Smooth muscle cell (in vitro differentiated cells): ENCODE data around the gene GULP1. TPM values are rescaled to one million over a fixed set of nuclear protein-coding genes. Genes with fewer than 3 reads are reported as not detected.

Source experiments
- DNase-seq: peaks from one replicate; lab custom pipeline; 2025; ENCODE audit not compliant: unreplicated experiment; lab: John Stamatoyannopoulos, UW
- H2AFZ ChIP-seq: fragments of 200-600 bp; sonication (generic); 2 replicates; pipeline ENCODE4 v1.6.0; 2016; ENCODE audit warnings: antibody characterized with exemption, low read depth, mild to moderate bottlenecking
- H3F3A ChIP-seq: fragments of 200-600 bp; sonication (generic); 2 replicates; pipeline ENCODE4 v1.6.0; 2017; ENCODE audit warnings: antibody characterized with exemption, low read depth
- H3K27ac ChIP-seq: fragments of 200-600 bp; sonication (generic); 2 replicates; pipeline ENCODE4 v1.5.1; 2016; ENCODE audit warnings: low read depth, mild to moderate bottlenecking
- H3K27me3 ChIP-seq: fragments of 200-600 bp; sonication (generic); 2 replicates; pipeline ENCODE4 v1.6.1; 2016; ENCODE audit warnings: low read depth, mild to moderate bottlenecking
- H3K36me3 ChIP-seq: fragments of 200-600 bp; sonication (generic); 2 replicates; pipeline ENCODE4 v1.5.1; 2016; ENCODE audit warnings: low read depth
- H3K4me1 ChIP-seq: fragments of 200-600 bp; sonication (generic); 2 replicates; pipeline ENCODE4 v1.5.1; 2016; ENCODE audit warnings: low read depth
- H3K4me2 ChIP-seq: fragments of 200-600 bp; sonication (generic); 2 replicates; pipeline ENCODE4 v1.6.0; 2016; ENCODE audit warnings: mild to moderate bottlenecking
- H3K4me3 ChIP-seq: fragments of 200-600 bp; sonication (generic); 2 replicates; pipeline ENCODE4 v1.5.1; 2016; ENCODE audit warnings: mild to moderate bottlenecking
- H3K79me2 ChIP-seq: fragments of 200-600 bp; sonication (generic); 2 replicates; pipeline ENCODE4 v1.6.0; 2016; ENCODE audit warnings: low read depth, mild to moderate bottlenecking
- H3K9ac ChIP-seq: fragments of 200-600 bp; sonication (generic); 2 replicates; pipeline ENCODE4 v1.6.0; 2016; ENCODE audit warnings: low read depth
- H3K9me3 ChIP-seq: fragments of 200-600 bp; sonication (generic); replicated peaks from 2 replicates; pipeline ENCODE4 v1.5.1; 2016; ENCODE audit warnings: low read depth
- H4K20me1 ChIP-seq: fragments of 200-600 bp; sonication (generic); 2 replicates; pipeline ENCODE4 v1.6.0; 2016; ENCODE audit warnings: low read depth
- WGBS: methylation state at CpG from one replicate; pipeline ENCODE4 v1.1.7; 2016; ENCODE audit warnings: low lambda C conversion rate; 5-methylcytosine and 5-hydroxymethylcytosine counted together
- polyA plus RNA-seq: library from polyadenylated mRNA; unstranded; fragments of >200 nt; fragmentation: Nextera tagmentation; extraction: Ambion mirVana; gene quantifications from 2 replicates; pipeline ENCODE4 v1.2.1, GENCODE V29; 2016
- total RNA-seq: library from RNA; depleted of rRNA; stranded (reverse); fragments of >200 nt; gene quantifications from 2 replicates; pipeline ENCODE4 v1.2.3, GENCODE V29; 2014
- TF ChIP-seq, protein P1 (sequence below): fragments of 200-600 bp; sonication (generic); IDR thresholded peaks from 2 replicates; pipeline ENCODE4 v1.5.1; 2017; ENCODE audit warnings: borderline replicate concordance, mild to moderate bottlenecking, antibody characterized with exemption; ENCODE audit not compliant: insufficient read depth, poor library complexity, severe bottlenecking

The GULP1 gene
- total and polyA plus RNA-seq, 2 experiments from 2014 or later = 40.2 to 115 TPM

- DNase-seq = no peak
- H2AFZ ChIP-seq = no peak overlapping the region
Measured at GRCh38 chr2:188425266-188425665, 133.6 kb downstream of the GULP1 start.

GRCh38 chr2:188426121-188426520, 134.4 kb downstream of the GULP1 start:
- WGBS = 15% methylated on average over 2 of the region's 2 CpGs

More at GRCh38 chr2:188425266-188425665, 133.6 kb downstream of the GULP1 start:
- H3K4me2 ChIP-seq = no peak overlapping the region
- no peaks in the 10 kb centered on the region for H4K20me1 ChIP-seq
- H3K4me3 ChIP-seq = no peak overlapping the region
- 65% methylated on average over 2 of the region's 2 CpGs for WGBS
- H3K4me1 ChIP-seq = no peaks in the 10 kb centered on the region
- H3K9me3 ChIP-seq = no peaks in the 10 kb centered on the region
- H3K36me3 ChIP-seq = no peaks in the 10 kb centered on the region
- H3K9ac ChIP-seq = no peak overlapping the region
- no peaks in the 10 kb centered on the region for H3F3A ChIP-seq
- H3K27ac ChIP-seq = no peak overlapping the region
- no peaks in the 10 kb centered on the region for H3K27me3 ChIP-seq
- H3K79me2 ChIP-seq = peaks cover 89% of the 10 kb centered on the region
- TF ChIP-seq, protein P1, sequence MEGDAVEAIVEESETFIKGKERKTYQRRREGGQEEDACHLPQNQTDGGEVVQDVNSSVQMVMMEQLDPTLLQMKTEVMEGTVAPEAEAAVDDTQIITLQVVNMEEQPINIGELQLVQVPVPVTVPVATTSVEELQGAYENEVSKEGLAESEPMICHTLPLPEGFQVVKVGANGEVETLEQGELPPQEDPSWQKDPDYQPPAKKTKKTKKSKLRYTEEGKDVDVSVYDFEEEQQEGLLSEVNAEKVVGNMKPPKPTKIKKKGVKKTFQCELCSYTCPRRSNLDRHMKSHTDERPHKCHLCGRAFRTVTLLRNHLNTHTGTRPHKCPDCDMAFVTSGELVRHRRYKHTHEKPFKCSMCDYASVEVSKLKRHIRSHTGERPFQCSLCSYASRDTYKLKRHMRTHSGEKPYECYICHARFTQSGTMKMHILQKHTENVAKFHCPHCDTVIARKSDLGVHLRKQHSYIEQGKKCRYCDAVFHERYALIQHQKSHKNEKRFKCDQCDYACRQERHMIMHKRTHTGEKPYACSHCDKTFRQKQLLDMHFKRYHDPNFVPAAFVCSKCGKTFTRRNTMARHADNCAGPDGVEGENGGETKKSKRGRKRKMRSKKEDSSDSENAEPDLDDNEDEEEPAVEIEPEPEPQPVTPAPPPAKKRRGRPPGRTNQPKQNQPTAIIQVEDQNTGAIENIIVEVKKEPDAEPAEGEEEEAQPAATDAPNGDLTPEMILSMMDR = no peak

DNA sequence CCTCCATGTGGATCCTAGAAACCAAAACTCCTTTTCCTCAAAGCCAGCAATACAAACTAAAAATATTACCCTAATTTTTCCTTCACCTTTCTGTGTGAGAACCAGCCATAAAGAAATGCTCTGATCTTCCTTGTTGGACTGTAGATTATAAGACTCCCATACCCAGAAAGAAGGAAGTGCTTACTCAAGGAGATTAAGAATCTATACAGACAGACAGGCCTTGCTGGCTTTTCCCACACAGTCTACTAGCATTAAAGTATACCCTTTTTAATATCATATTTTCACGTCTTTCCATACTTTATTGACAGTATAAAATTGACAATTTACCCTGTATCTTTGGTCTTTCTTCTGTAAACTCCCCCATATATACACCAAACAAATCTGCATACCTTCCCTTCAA, 139.0 kb downstream of the GULP1 start:
- Histone ChIP-seq H2AFZ (peak overlapping the region; percentile 13), H3K79me2 (peaks cover 86% of the 10 kb centered on the region), H3K27me3 (no peaks in the 10 kb centered on the region), H3K36me3 (no peaks in the 10 kb centered on the region), H3K27ac (peak overlapping the region; percentile 56), H3K4me2 (peak overlapping the region; percentile 46), H3K9ac (no peak overlapping the region), H3K4me3 (no peak overlapping the region), H3K9me3 (no peaks in the 10 kb centered on the region), H3K4me1 (peaks cover 9% of the 10 kb centered on the region), H3F3A (no peaks in the 10 kb centered on the region), H4K20me1 (no peaks in the 10 kb centered on the region)
- DNase-seq = no peak
- TF ChIP-seq, protein P1 = no peak
- WGBS = 86% methylated on average over 1 of the region's 1 CpG

More at GRCh38 chr2:188426121-188426520, 134.4 kb downstream of the GULP1 start:
- Histone ChIP-seq H3K9ac (no peak overlapping the region), H3K27me3 (no peaks in the 10 kb centered on the region), H3K79me2 (peaks cover 86% of the 10 kb centered on the region), H3K36me3 (no peaks in the 10 kb centered on the region), H3K4me2 (no peak overlapping the region), H3K27ac (no peak overlapping the region), H2AFZ (no peak overlapping the region), H3K4me1 (peaks cover 6% of the 10 kb centered on the region), H4K20me1 (no peaks in the 10 kb centered on the region), H3K4me3 (no peak overlapping the region), H3K9me3 (no peaks in the 10 kb centered on the region), H3F3A (no peaks in the 10 kb centered on the region)
- no peak for DNase-seq
- TF ChIP-seq, protein P1 = no peak

GRCh38 chr2:188434018-188434417, 142.3 kb downstream of the GULP1 start:
- Histone ChIP-seq H3K36me3 (no peaks in the 10 kb centered on the region), H3K79me2 (peaks cover 79% of the 10 kb centered on the region), H3K9me3 (no peaks in the 10 kb centered on the region), H3F3A (no peaks in the 10 kb centered on the region), H3K27me3 (no peaks in the 10 kb centered on the region), H3K4me1 (peaks cover 9% of the 10 kb centered on the region), H3K4me2 (no peak overlapping the region), H3K4me3 (no peak overlapping the region), H4K20me1 (no peaks in the 10 kb centered on the region), H3K27ac (no peak overlapping the region), H2AFZ (no peak overlapping the region), H3K9ac (no peak overlapping the region)
- 95% methylated on average over 1 of the region's 1 CpG for WGBS
- no peak for DNase-seq
- TF ChIP-seq, protein P1 = no peak
